HepG2 (cell line): ENCODE data around the gene ABHD15. TPM values are rescaled to one million over a fixed set of nuclear protein-coding genes. Genes with fewer than 3 reads are reported as not detected.

ENCODE experiments used
- ATF6 ChIP-seq: sonication (generic); formaldehyde crosslinking; conservative IDR thresholded peaks from 2 replicates; pipeline ENCODE4 v1.4.0; 2020; ENCODE audit warnings: missing genetic modification reagents
- BHLHE40 ChIP-seq: IDR thresholded peaks from 2 replicates; pipeline ENCODE4 v1.6.1; 2011; ENCODE audit warnings: low read length, improper control_type of control experiment
- DNMT3B ChIP-seq: conservative IDR thresholded peaks from 2 replicates; pipeline ENCODE4 v1.6.1; 2016; ENCODE audit warnings: missing biosample characterization, control low read depth
- NCOA5 ChIP-seq: sonication (generic); formaldehyde crosslinking; IDR thresholded peaks from 2 replicates; pipeline ENCODE4 v1.4.0; 2020; ENCODE audit warnings: missing genetic modification reagents
- SPEN ChIP-seq: sonication (generic); formaldehyde crosslinking; IDR thresholded peaks from 2 replicates; pipeline ENCODE4 v1.5.1; 2020; ENCODE audit warnings: low read depth, mild to moderate bottlenecking, missing genetic modification reagents
- STAG1 ChIP-seq: sonication (generic); formaldehyde crosslinking; IDR thresholded peaks from 2 replicates; pipeline ENCODE4 v1.4.0; 2020; ENCODE audit warnings: missing genetic modification reagents
- TARDBP ChIP-seq: sonication (generic); formaldehyde crosslinking; IDR thresholded peaks from 2 replicates; pipeline ENCODE4 v1.8.0; 2022; ENCODE audit warnings: mild to moderate bottlenecking, missing genetic modification reagents
- THYN1 ChIP-seq: sonication (generic); formaldehyde crosslinking; IDR thresholded peaks from 2 replicates; pipeline ENCODE4 v1.8.1; 2023; ENCODE audit warnings: low read depth, mild to moderate bottlenecking, moderate library complexity, missing genetic modification reagents, borderline replicate concordance
- ZMAT5 ChIP-seq: sonication (generic); formaldehyde crosslinking; IDR thresholded peaks from 2 replicates; pipeline ENCODE4 v1.5.0; 2020; ENCODE audit warnings: mild to moderate bottlenecking, low read depth, missing genetic modification reagents, borderline replicate concordance
- ZNF280D ChIP-seq: sonication (generic); formaldehyde crosslinking; IDR thresholded peaks from 2 replicates; pipeline ENCODE4 v1.5.1; 2020; ENCODE audit warnings: mild to moderate bottlenecking, missing genetic modification reagents
- ZNF331 ChIP-seq: sonication (generic); formaldehyde crosslinking; IDR thresholded peaks from 2 replicates; pipeline ENCODE4 v1.4.0; 2020; ENCODE audit warnings: missing genetic modification reagents
- ZNF337 ChIP-seq: sonication (generic); formaldehyde crosslinking; IDR thresholded peaks from 2 replicates; pipeline ENCODE4 v1.5.1; 2020; ENCODE audit warnings: missing genetic modification reagents, low read depth, mild to moderate bottlenecking, borderline replicate concordance
- ZNF33B ChIP-seq: sonication (generic); formaldehyde crosslinking; IDR thresholded peaks from 2 replicates; pipeline ENCODE4 v1.5.1; 2020; ENCODE audit warnings: mild to moderate bottlenecking, missing genetic modification reagents
- ZNF574 ChIP-seq: sonication (generic); formaldehyde crosslinking; IDR thresholded peaks from 2 replicates; pipeline ENCODE4 v1.4.0; 2020; ENCODE audit warnings: missing genetic modification reagents
- ZNF687 ChIP-seq: sonication (generic); formaldehyde crosslinking; IDR thresholded peaks from 2 replicates; pipeline ENCODE4 v1.5.1; 2020; ENCODE audit warnings: mild to moderate bottlenecking, missing genetic modification reagents, moderate library complexity
- ZNF891 ChIP-seq: sonication (generic); formaldehyde crosslinking; IDR thresholded peaks from 2 replicates; pipeline ENCODE4 v1.5.0; 2020; ENCODE audit warnings: mild to moderate bottlenecking, missing genetic modification reagents
- polyA plus RNA-seq, 8 experiments: library from polyadenylated mRNA; depleted of rRNA in 3 of 8; stranded (reverse) in 7 of 8; unstranded in 1 of 8; fragments of >200 nt; fragmentation: Illumina TruSeq in 4 of 8; extraction: Trizol in 4 of 8; gene quantifications; 2 replicates each; pipeline versions ENCODE4 v1.2.1 to v1.2.3, GENCODE V29; 2011 to 2016; ENCODE audit warnings: low read depth in 4 of 8, missing spikeins in 1 of 8, mixed read lengths in 1 of 8; ENCODE audit not compliant: insufficient read depth in 1 of 8
- total RNA-seq, 5 experiments: library from RNA; depleted of rRNA; stranded (reverse); fragments of >200 nt; fragmentation: Illumina TruSeq; extraction: Trizol; gene quantifications; 2 replicates each; pipeline ENCODE4 v1.2.3, GENCODE V29; 2016; ENCODE audit warnings: low read depth in 1 of 5

ABHD15 gene
- total and polyA plus RNA-seq, 2 of the 13 experiments (the other 11 are each of a cell fraction or from before 2014, with no cell fraction given), result 2.4 to 7.7 TPM

GRCh38 chr17:29568331-29569244 is 1.8 kb upstream of the ABHD15 start, which contains the start of gene TP53I13 (continued):
- TF ChIP-seq ATF6 (CRISPR knock-in tag) (no peak), ZNF280D (no peak), TARDBP (CRISPR knock-in tag) (no peak), DNMT3B (peak; percentile 59; the same call in 1 of the 2 replicates), ZNF337 (no peak), NCOA5 (CRISPR knock-in tag) (no peak), STAG1 (CRISPR knock-in tag) (no peak), SPEN (peak; percentile 66; the same call in 1 of the 2 replicates), ZMAT5 (no peak), ZNF33B (CRISPR knock-in tag) (no peak), ZNF891 (CRISPR knock-in tag) (no peak), ZNF574 (peak; percentile 53), BHLHE40 (no peak), ZNF687 (CRISPR knock-in tag) (peak; percentile 70), THYN1 (no peak), ZNF331 (peak; percentile 22; the same call in 1 of the 2 replicates)
